Tongue (tissue), 2 donors: Measurements from ENCODE around the gene HSPA1A. TPM values are rescaled to one million over a fixed set of nuclear protein-coding genes. Genes with fewer than 3 reads are reported as not detected.
"Not testable (repeated sequence)": the region's sequence is repeated elsewhere in the genome, so short reads cannot be mapped to it uniquely, and the experiment has no call there.

Experiments used
- DNase-seq: peaks from one replicate; pipeline ENCODE4 v3.0.0-alpha.2; 2015
- total RNA-seq: library from RNA; depleted of rRNA; stranded (reverse); fragments of >200 nt; gene quantifications from one replicate; pipeline ENCODE4 v1.2.3, GENCODE V29; 2014

Gene HSPA1A
- total RNA-seq, 1 donor from 2014 or later = 698 TPM

DNA sequence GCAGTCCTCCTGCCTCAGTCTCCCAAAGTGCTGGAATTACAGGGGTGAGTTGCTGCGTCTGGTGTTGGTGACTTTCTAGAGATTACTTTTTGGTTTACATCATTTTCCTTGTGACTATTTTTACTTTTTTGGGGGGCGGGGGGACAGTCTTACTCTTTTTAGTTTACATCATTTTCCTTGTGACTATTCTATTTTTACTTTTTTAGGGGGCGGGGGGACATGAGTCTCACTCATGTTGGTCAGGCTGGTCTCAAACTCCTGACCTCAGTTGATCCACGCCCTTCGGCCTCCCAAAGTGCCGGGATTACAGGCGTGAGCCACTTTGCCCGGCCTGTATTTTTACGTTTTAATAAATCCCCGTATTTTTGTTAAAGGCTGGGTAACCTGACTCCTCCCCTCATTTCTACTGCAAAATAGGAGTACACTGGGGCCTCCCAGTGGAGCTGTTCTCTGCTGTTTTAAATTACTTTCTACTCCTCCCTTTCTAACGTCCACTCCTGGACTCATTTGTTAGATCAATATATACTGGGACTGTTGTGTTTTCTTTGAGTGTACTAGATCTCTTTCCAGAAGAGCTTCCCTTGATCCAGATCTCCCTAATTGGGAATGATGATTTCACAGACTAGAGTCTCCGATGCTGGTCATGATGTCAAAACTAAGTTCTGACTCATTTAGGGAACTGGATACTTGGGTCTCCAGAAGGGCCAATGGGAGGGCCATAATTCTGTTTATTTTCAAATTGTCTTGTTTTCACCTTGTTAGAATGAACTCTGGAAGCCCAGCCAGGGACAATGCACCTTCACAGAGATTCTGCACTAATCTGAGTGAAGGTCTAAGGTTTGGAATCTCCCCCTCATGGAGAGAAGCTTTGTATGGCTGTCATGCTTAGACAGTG is 21.4 kb downstream of the HSPA1A start:
- no peak for DNase-seq

DNA sequence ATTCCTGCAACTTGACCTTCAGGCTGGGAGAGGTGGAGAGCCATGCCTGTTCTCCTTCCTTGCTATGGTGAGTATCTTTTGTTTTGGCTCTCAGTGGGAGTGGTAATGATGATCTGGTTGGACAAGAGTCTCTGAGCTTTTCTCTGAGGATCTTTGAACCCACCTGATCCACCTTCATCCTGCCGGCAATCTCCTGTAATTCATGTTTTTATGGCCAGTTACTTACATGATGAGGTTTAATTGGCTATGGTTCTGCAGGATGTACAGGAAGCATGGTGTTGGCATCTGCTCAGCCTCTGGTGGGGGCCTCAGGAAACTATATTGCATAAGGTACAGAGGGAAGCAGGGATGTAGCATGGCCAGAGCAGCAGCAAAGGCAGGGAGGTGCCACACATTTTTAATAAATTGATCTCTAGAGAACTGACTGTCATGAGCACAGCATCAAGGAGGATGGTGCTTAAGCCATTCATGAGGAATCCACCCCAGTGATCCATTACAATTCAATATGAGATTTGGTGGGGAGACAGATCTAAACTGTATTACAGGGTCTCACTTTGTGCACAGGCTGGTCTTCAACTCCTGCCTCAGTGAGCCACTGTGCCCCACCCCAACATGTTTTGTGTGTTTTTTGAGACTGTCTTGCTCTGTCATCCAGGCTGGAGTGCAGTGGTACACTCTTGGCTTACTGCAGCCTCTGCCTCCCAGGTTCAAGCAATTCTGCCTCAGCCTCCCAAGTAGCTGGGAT is 22.2 kb downstream of the HSPA1A start:
- DNase-seq = no peak

DNA sequence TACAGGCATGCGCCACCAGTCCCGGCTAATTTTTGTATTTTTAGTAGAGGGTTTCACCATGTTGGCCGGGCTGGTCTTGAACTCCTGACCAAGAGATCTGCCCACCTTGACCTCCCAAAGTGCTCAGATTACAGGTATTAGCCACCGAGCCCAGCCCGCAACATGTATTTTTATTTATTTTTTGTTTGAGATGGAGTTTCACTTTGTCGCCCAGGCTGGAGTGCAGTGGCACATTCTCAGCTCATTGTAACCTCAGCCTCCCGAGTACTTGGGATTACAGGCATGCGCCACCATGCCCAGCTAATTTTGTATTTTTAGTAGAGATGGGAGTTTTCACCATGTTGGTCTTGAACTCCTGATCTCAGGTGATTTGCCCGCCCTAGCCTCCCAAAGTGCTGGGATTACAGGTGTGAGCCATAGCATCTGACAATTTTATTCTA is 22.8 kb downstream of the HSPA1A start:
- DNase-seq = not testable (repeated sequence)

DNA sequence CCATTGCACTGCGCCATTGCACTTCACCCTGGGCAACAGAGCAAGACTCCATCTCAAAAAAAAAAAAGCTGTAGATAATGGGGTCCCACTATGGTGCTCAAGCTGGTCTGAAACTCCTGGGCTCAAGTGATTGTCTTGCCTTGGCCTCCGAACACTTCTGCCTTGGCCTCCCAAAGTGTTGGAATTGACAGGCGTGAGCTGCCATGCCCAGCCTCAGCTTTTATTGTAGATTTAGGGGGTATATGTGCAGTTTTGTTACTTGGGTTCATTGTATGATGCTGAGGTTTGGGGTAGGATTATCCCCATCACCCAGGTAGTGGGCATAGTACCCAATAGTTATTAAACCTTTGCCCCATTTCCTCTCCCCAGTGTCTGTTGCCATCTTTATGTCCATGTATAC is 23.6 kb downstream of the HSPA1A start:
- no peak for DNase-seq

DNA sequence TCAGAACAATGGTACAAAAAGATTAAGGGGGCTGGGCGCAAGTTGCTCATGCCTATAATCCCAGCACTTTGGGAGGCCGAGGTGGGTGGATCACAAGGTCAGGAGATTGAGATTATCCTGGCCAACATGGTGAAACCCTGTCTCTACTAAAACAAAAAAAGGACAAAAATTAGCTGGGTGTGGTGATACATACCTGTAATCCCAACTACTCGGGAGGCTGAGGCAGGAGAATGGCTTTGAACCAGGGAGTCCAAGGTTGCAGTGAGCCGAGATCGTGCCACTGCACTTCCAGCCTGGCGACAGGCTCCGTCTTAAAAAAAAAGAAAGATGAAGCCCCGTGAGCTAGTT is 24.4 kb downstream of the HSPA1A start:
- DNase-seq = not testable (repeated sequence)

DNA sequence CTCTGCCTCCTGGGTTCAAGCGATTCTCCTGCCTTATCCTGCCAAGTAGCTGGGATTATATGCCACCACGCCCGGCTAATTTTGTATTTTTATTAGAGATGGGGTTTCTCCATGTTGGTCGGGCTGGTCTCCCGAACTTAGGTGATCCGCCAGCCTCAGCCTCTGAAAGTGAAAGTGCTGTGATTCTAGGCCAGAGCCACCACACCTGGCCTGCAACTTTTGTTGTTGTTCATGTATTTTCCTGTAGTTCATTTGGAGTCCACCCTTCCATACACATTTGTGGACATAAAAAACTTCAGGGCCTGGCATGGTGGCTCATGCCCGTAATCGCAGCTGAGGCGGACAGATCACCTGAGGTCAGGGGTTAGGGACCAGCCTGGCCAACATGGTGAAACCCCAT is 26.7 kb downstream of the HSPA1A start:
- DNase-seq = no peak

DNA sequence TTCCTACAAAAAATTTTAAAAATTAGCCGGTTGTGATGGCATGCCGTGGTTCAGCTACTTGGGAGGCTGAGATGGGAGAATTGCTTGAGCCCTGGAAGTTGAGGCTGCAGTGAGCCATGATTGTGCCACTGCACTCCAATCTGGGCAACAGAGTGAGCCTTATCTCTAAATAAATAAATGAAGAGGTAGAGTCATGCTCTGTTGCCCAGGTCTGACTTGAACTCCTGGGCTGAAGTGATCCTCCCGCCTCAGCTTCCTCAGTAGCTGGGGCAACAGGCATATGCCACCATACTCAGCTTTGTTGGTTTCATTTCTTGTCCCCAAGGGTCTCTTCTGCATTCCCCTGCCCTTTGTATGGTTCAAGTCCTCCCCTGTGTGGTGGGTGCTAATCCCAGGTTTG is 29.2 kb downstream of the HSPA1A start:
- no peak for DNase-seq

DNA sequence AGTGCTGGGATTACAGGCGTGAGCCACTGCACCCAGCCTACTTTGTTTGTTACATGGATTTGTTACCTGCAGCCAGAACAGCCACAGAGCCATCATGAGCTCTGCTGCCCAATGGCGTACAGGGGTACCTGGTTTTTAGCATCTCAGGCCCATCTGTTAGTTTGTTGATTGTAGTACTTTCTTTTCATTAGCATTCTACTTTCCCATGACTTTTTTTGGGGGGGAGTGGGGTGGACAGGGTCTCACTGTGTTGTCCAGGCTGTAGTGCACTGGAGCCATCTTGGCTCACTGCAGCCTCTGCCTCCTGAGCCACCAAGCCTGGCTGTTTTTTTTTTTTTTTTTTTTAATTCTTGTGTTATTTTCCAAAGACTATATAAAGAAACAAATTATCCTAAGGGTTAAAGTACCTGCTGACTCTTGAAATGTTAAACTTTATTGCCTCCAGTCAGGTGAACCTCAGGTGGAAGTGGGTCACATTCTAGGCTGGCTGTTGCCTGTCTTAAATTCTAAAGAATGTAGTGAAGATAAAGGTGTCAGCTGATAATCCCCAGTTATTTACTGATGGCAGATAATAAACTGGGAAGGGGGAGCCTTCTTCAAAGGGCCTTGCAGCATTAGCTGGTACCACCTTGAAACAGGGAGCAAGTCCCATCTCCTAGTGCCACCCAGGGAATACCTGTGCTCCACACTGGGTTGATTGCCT is 32.1 kb downstream of the HSPA1A start:
- DNase-seq = no peak

DNA sequence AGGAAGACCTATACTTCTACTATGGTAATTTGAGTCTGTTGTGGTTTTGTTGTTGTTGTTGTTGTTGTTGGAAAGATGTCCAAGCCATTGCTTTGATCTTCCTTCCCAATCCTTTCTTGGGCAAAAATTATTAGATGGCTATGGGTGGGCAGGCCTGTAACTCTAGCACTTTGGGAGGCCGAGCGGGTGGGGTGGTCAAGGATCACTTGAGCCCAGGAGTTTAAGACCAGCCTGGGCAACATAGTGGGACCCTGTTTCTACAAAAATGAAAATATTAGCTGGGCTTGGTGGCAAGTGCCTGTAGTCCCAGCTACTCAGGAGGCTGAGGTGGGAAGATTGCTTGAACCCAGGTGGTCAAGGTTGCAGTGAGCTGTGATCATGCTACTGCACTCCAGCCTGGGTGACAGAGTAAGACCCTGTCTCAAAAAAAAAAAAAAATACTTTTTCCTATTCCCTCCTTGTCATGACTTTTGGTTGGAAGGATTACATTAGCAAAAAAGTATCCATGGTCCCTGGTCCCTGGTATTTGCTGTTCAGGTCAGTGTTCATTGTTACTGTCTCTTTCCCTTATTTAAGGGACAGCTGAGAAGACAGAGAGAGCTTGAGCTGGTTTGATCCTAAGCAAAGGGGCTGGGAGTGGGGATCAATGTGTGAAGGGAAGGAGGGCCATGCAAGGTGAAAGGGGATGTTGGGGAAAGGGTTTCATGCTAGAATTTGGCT is 35.6 kb downstream of the HSPA1A start:
- no peak for DNase-seq

DNA sequence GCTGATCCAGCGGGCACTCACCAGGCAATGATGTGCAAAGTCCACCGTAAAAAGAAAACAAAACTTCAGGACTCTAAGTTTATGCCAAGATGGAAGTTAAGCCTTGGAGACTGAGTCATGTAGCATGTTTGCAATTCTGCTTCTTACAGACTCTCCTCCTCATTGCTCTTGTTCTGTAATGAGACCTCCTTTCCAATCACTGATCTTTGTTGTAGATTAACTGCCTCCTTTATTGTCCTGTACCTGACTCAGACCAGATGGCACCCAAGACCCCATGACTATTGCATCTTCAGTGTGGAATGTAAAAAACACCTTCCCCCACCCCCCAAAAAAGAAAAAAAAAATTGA is 36.1 kb downstream of the HSPA1A start:
- no peak for DNase-seq

DNA sequence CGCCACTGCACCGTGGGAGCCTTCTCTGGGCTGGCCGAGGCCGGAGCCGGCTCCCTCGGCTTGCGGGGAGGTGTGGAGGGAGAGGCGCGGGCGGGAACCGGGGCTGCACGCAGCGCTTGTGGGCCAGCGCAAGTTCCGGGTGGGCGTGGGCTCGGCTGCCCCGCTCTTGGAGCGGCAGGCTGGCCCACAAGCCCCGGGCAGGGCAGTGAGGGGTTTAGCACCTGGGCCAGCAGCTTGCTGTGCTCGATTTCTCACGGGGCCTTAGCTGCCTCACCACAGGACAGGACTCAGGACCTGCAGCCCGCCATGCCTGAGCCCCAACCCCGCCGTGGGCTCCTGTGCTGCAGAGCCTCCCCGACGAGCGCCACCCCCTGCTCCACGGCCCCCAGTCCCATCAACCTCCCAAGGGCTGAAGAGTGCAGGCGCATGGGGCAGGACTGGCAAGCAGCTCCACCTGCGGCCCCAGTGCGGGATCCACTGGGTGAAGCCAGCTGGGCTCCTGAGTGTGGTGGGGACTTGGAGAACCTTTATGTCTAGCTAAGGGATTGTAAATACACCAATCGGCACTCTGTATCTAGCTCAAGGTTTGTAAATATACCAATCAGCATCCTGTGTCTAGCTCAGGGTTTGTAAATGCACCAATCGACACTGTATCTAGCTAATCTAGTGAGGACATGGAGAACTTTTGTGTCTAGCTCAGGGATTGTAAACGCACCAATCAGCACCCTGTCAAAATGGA is 36.8 kb downstream of the HSPA1A start:
- DNase-seq = not testable (repeated sequence)

DNA sequence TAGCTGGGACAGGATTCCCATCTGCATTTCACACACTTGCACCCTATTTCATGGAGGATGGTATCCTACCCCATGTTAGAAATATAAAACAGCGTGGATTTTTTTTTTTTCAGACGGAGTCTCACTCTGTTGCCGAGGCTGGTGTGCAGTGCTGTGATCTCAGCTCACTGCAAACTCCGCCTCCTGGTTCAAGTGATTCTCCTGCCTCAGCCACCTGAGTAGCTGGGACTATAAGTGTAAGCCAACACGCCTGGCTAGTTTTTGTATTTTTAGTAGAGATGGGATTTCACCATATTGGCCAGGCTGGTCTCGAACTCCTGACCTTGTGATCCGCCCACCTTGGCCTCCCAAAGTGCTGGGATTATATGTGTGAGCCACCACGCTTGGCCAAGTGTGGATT is 42.4 kb downstream of the HSPA1A start:
- not testable (repeated sequence) for DNase-seq

DNA sequence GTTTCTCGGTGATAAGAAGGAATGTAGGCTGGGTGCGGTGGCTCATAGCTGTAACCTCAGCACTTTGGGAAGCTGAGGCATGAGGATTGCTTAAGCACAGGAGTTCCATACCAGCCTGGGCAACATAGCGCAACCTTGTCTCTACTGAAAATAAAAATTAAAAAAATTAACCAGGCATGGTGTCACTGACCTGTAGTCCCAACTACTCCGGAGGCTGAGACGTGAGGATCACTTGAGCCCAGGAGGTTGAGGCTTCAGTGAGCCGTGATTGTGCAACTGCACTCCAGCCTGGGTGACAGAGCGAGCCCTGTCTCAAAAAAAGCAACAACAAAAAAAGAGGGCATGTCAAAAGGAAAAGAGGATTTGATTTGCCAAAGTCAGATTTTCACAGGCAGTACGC is 43.4 kb downstream of the HSPA1A start:
- DNase-seq = no peak

DNA sequence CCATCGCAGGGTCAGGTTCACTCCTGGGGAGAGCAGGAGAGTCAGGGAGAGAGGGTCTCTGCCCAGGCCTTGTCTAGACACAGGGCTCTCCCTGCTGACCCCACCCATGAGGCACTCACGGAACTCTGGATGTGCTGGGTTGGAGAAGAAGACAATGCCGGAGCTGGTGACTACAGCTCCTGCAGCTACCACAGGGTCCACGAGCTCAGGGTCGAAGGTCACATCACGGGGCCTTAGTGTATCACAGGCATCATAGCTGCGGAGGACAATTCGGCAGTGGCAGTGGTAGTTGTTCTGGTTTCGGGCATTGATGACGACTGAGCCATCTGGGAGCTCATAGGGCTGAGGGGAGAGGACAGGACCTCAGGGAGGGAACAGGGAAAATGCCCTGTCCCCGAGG is 44.6 kb downstream of the HSPA1A start:
- DNase-seq = no peak

DNA sequence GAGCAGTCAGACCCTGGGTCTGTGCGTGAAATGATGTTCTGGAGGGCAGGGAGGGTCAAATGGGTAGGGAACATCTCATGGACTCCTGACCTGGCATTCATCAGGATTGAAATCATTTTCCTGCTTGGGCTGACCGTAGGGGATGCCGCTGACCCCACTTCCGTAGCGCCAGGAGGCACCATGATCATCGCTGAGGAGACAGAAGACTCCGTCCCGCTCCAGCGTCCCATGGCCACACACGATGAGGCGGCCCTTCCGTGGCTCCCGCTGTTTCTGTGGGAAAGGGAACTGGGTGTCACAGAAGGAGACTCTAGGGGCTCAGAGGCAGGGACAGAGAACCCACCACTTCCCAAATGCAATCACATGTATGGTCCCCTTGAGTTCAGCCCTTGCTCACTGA is 45.0 kb downstream of the HSPA1A start:
- no peak for DNase-seq

DNA sequence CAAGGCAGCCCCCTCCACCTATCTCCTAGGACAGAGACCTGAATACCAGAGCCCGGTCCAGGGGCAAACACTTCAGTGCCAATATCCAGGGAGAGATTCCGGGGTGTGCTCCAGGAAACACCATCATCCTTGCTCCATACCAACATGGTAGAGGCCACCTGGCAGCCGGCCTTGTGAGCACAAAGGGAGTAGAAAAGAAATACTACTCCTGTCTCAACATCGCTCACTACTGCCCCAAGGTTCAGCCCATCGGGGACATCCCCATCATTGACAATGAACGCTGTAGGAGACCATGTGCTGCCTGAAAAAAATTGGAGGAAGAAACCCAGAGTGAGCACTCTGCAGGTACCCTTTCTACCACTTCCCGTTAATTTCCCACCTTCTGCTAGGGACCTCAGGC is 45.8 kb downstream of the HSPA1A start:
- no peak for DNase-seq

DNA sequence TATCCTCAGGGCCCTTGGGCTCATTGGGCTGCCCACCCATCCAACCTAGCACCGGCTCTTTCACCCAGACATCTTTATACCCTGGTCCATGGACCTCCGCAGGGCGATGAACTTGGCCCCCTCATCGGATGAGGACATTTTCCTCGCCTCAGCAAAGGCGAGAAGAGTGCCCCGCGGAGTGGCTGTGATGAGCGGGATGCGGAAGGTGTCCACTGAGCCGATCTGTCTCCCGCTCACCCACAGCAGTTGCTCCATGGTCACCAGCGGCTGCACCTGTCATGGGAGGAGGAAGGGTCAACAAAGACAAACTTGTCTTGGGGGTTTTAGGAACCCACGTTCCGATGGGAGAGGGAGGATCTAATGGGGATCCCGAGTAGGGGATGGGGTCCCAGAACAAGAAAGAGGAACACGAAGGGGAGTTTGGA is 46.6 kb downstream of the HSPA1A start:
- DNase-seq = no peak

DNA sequence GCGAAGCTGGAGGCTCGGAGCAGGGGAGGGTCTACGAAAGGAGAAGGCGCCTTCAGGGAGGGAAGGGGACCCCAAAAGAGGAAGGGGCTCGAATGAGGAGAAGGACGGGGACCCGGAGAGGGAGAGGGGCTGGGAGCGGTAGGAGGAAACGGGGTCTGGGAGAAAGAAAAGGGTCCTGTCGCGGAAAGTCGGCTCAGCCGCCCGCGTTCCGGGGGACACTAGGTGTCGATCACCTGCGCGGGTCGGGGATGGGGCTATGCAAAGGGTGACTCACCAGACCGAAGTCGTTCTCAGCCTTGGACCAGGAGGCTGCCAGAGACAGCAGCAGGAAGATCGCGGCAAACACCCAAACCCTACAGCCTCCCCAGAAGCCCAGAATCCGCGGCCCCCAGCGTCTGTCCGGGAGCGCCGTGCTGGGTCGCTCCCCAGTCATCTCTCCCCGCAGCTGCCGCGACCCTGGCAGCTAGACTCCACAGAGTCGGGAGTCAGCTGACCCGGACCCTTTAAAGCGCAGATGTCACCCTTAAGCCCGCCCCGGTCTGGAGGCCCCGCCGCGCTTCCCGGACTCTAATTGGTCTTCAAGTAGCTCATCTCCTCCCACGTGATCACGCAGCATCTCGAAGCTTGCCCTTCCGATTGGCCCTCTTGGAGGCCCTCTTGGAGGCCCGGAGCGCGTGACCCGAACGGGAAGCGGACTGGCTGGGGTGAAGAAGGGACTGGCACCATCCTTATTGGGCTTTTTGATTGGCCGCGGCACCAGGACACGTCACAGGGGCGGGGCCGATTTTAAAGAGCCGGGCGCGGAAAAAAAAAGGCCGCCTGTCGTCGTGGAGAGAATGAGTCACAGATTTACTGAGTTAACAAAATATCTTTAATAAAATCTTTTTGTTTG is 47.2 kb downstream of the HSPA1A start, which contains the start of gene NEU1:
Gene NEU1 (minus strand): TSS at position 478 of the 892 bp plus-strand sequence. CDS start 45 bp downstream, at position 433.
- DNase-seq = peak; percentile 100

DNA sequence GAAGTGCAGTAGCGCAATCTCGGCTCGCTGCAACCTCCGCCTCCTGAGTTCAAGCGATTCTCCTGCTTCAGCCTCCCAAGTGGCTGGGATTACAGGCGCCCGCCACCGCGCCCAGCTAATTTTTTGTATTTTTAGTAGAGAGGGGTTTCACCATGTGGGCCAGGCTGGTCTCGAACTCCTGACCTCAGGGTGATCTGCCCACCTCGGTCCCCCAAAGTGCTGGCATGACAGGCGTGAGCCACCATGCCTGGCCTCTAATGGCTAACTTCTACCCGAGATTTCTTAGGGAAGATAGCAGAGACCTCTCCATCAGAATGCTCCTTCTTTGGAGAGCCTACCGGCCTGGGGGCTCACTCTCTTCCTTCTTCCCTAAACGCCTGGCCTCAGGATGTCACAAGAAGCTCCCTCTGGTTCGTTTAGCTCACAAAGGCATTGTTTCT is 48.8 kb downstream of the HSPA1A start:
- DNase-seq = not testable (repeated sequence)

DNA sequence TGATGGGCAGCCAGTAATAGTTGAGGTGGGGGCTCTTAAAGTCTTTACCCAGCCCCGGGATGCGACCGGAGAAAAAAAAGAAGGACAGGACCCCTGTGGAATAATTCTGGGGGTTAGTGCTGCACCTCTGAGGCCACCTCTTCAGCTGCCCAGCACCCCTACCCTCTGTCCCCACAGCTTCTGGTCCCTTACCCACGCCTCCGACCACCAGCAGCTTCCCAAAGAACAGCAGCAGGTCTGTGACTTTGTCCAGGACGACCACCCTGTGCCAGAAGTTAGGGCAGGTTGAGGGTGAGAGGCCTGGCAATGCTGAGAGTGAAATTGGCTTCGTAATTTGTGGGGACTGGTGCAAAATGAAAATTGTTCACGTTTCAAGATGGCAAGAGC is 49.5 kb downstream of the HSPA1A start:
- no peak for DNase-seq
